ENCODE results near the gene CEP89. TPM values are rescaled to one million over a fixed set of nuclear protein-coding genes. Genes with fewer than 3 reads are reported as not detected.

CEP89 gene
- total RNA-seq, 2 experiments from 2014 or later: 16.2 to 18.5 TPM

GRCh38 chr19:32866564-32867265 lies 105.0 kb downstream of the CEP89 start:
- Mint-ChIP-seq H3K4me3 (no peak overlapping the region), H3K4me1 (no peaks in the 10 kb centered on the region), H3K27me3 (no peaks in the 10 kb centered on the region), H3K36me3 (ENCODE audit: low read depth) (no peaks in the 10 kb centered on the region), H3K27ac (no peak overlapping the region), H3K9me3 (ENCODE audit: low read depth) (no peaks in the 10 kb centered on the region)
- CTCF ChIA-PET: interaction anchor here (0.7 kb wide), 1 partner anchor 325 kb away, joined by 3 read pairs; no protein-coding TSS in a partner anchor
- ATAC-seq: no peak
- POLR2A ChIA-PET: no interaction called here
- no peak for DNase-seq
- intact Hi-C loops (cut with DNase I, micrococcal nuclease): no loop called here

GRCh38 chr19:32866061-32866460 lies 105.7 kb downstream of the CEP89 start:
- no peaks in the 10 kb centered on the region for H3K36me3 Mint-ChIP-seq (ENCODE audit: low read depth)
- no peaks in the 10 kb centered on the region for H3K27me3 Mint-ChIP-seq
- DNase-seq: no peak
- H3K9me3 Mint-ChIP-seq (ENCODE audit: low read depth): no peaks in the 10 kb centered on the region
- ChIA-PET POLR2A (no interaction called here), CTCF (interaction anchor here (0.7 kb wide), 1 partner anchor 326 kb away, joined by 3 read pairs; no protein-coding TSS in a partner anchor)
- intact Hi-C loops (cut with DNase I, micrococcal nuclease): no loop called here
- no peak overlapping the region for H3K27ac Mint-ChIP-seq
- no peaks in the 10 kb centered on the region for H3K4me1 Mint-ChIP-seq
- no peak overlapping the region for H3K4me3 Mint-ChIP-seq
- ATAC-seq: no peak

GRCh38 chr19:32865326-32865725 lies 106.4 kb downstream of the CEP89 start:
- no peaks in the 10 kb centered on the region for H3K9me3 Mint-ChIP-seq (ENCODE audit: low read depth)
- ChIA-PET CTCF (interaction anchor here (1.0 kb wide), 1 partner anchor 175 kb away, joined by 5 read pairs; no protein-coding TSS in a partner anchor), POLR2A (no interaction called here)
- no peaks in the 10 kb centered on the region for H3K4me1 Mint-ChIP-seq
- ATAC-seq (no peak), DNase-seq (no peak)
- intact Hi-C loops (cut with DNase I, micrococcal nuclease): no loop called here
- no peak overlapping the region for H3K4me3 Mint-ChIP-seq
- H3K27ac Mint-ChIP-seq: no peak overlapping the region
- H3K36me3 Mint-ChIP-seq (ENCODE audit: low read depth): no peaks in the 10 kb centered on the region
- H3K27me3 Mint-ChIP-seq: no peaks in the 10 kb centered on the region

- Mint-ChIP-seq H3K36me3 (ENCODE audit: low read depth) (no peaks in the 10 kb centered on the region), H3K27ac (no peak overlapping the region), H3K4me1 (no peaks in the 10 kb centered on the region), H3K9me3 (ENCODE audit: low read depth) (no peaks in the 10 kb centered on the region), H3K4me3 (no peak overlapping the region), H3K27me3 (no peaks in the 10 kb centered on the region)
- ChIA-PET POLR2A (no interaction called here), CTCF (interaction anchor here (0.6 kb wide), 2 partner anchors 66 to 160 kb away, joined by 3 read pairs; no protein-coding TSS in a partner anchor)
- intact Hi-C loops (cut with DNase I, micrococcal nuclease): no loop called here
- ATAC-seq (no peak), DNase-seq (no peak)
Measured at GRCh38 chr19:32864318-32865007, 107.3 kb downstream of the CEP89 start.

- no peak for ATAC-seq
- Mint-ChIP-seq H3K27me3 (no peaks in the 10 kb centered on the region), H3K4me1 (no peaks in the 10 kb centered on the region), H3K36me3 (ENCODE audit: low read depth) (no peaks in the 10 kb centered on the region), H3K9me3 (ENCODE audit: low read depth) (no peaks in the 10 kb centered on the region), H3K27ac (no peak overlapping the region), H3K4me3 (no peak overlapping the region)
- no peak for DNase-seq
- ChIA-PET POLR2A (no interaction called here), CTCF (interaction anchor here (0.6 kb wide), 1 partner anchor 161 kb away, joined by 3 read pairs; no protein-coding TSS in a partner anchor)
- intact Hi-C loops (cut with DNase I, micrococcal nuclease): no loop called here
Measured at GRCh38 chr19:32863841-32864240, 107.9 kb downstream of the CEP89 start.

GRCh38 chr19:32863301-32863700 lies 108.5 kb downstream of the CEP89 start:
- Mint-ChIP-seq H3K36me3 (ENCODE audit: low read depth) (no peaks in the 10 kb centered on the region), H3K27me3 (no peaks in the 10 kb centered on the region), H3K27ac (no peak overlapping the region), H3K4me3 (no peak overlapping the region), H3K4me1 (no peaks in the 10 kb centered on the region), H3K9me3 (ENCODE audit: low read depth) (no peaks in the 10 kb centered on the region)
- ChIA-PET POLR2A (no interaction called here), CTCF (no interaction called here)
- DNase-seq: no peak
- ATAC-seq: no peak
- intact Hi-C loops (cut with DNase I, micrococcal nuclease): no loop called here

- Mint-ChIP-seq H3K27ac (no peak overlapping the region), H3K4me3 (no peak overlapping the region), H3K4me1 (no peaks in the 10 kb centered on the region), H3K36me3 (ENCODE audit: low read depth) (no peaks in the 10 kb centered on the region), H3K27me3 (no peaks in the 10 kb centered on the region), H3K9me3 (ENCODE audit: low read depth) (no peaks in the 10 kb centered on the region)
- ATAC-seq (no peak), DNase-seq (no peak)
- POLR2A ChIA-PET: no interaction called here
- intact Hi-C loops (cut with DNase I, micrococcal nuclease): no loop called here
- CTCF ChIA-PET: no interaction called here
Measured at GRCh38 chr19:32862741-32863140, 109.0 kb downstream of the CEP89 start.

GRCh38 chr19:32862173-32862572 lies 109.6 kb downstream of the CEP89 start:
- intact Hi-C loops (cut with DNase I, micrococcal nuclease): no loop called here
- Mint-ChIP-seq H3K27me3 (no peaks in the 10 kb centered on the region), H3K27ac (no peak overlapping the region), H3K36me3 (ENCODE audit: low read depth) (no peaks in the 10 kb centered on the region), H3K4me1 (no peaks in the 10 kb centered on the region), H3K9me3 (ENCODE audit: low read depth) (no peaks in the 10 kb centered on the region), H3K4me3 (no peak overlapping the region)
- DNase-seq (no peak), ATAC-seq (no peak)
- ChIA-PET POLR2A (no interaction called here), CTCF (no interaction called here)

- DNase-seq (no peak), ATAC-seq (no peak)
- Mint-ChIP-seq H3K36me3 (ENCODE audit: low read depth) (no peaks in the 10 kb centered on the region), H3K27me3 (no peaks in the 10 kb centered on the region), H3K9me3 (ENCODE audit: low read depth) (no peaks in the 10 kb centered on the region), H3K4me1 (no peaks in the 10 kb centered on the region), H3K27ac (no peak overlapping the region), H3K4me3 (no peak overlapping the region)
- intact Hi-C loops (cut with DNase I, micrococcal nuclease): no loop called here
- ChIA-PET POLR2A (no interaction called here), CTCF (interaction anchor here (0.6 kb wide), 1 partner anchor 18 kb away, joined by 4 read pairs; no protein-coding TSS in a partner anchor)
Measured at GRCh38 chr19:32861596-32861995, 110.2 kb downstream of the CEP89 start.

GRCh38 chr19:32859591-32859990 lies 112.2 kb downstream of the CEP89 start:
- CTCF ChIA-PET: no interaction called here
- no peaks in the 10 kb centered on the region for H3K4me1 Mint-ChIP-seq

GRCh38 chr19:32858559-32858958 lies 113.2 kb downstream of the CEP89 start:
- ATAC-seq: no peak
- Mint-ChIP-seq H3K27me3 (no peaks in the 10 kb centered on the region), H3K36me3 (ENCODE audit: low read depth) (no peaks in the 10 kb centered on the region), H3K27ac (no peak overlapping the region), H3K4me1 (no peaks in the 10 kb centered on the region), H3K9me3 (ENCODE audit: low read depth) (no peaks in the 10 kb centered on the region), H3K4me3 (no peak overlapping the region)
- DNase-seq: no peak
- POLR2A ChIA-PET: no interaction called here
- intact Hi-C loops (cut with DNase I, micrococcal nuclease): no loop called here
- CTCF ChIA-PET: no interaction called here

More at GRCh38 chr19:32859591-32859990, 112.2 kb downstream of the CEP89 start:
- intact Hi-C loops (cut with DNase I, micrococcal nuclease): no loop called here
- Mint-ChIP-seq H3K4me3 (no peak overlapping the region), H3K27me3 (no peaks in the 10 kb centered on the region), H3K36me3 (ENCODE audit: low read depth) (no peaks in the 10 kb centered on the region), H3K9me3 (ENCODE audit: low read depth) (no peaks in the 10 kb centered on the region), H3K27ac (no peak overlapping the region)
- POLR2A ChIA-PET: no interaction called here
- ATAC-seq (no peak), DNase-seq (no peak)

GRCh38 chr19:32858155-32858554 lies 113.6 kb downstream of the CEP89 start:
- DNase-seq: no peak
- Mint-ChIP-seq H3K27ac (no peak overlapping the region), H3K9me3 (ENCODE audit: low read depth) (no peaks in the 10 kb centered on the region), H3K4me1 (no peaks in the 10 kb centered on the region), H3K27me3 (no peaks in the 10 kb centered on the region), H3K4me3 (no peak overlapping the region), H3K36me3 (ENCODE audit: low read depth) (no peaks in the 10 kb centered on the region)
- intact Hi-C loops (cut with DNase I, micrococcal nuclease): no loop called here
- CTCF ChIA-PET: no interaction called here
- no peak for ATAC-seq
- POLR2A ChIA-PET: no interaction called here

Measured in activated CD4-positive, alpha-beta T cell treated with anti-CD3 and anti-CD28 coated beads for 36 hours (primary cell).